Rectal smooth muscle tissue (tissue), 1 donor: ENCODE data around the gene GATAD2B.

ENCODE experiments used
- H3K27ac ChIP-seq: one replicate; pipeline ENCODE4 v1.7.0; 2013; ENCODE audit warnings: low read depth, low read length, inconsistent platforms
- H3K27me3 ChIP-seq: one replicate; pipeline ENCODE4 v1.7.0; 2013; ENCODE audit warnings: low read length; ENCODE audit not compliant: control insufficient read depth, insufficient read depth
- H3K36me3 ChIP-seq: one replicate; pipeline ENCODE4 v1.7.0; 2013; ENCODE audit warnings: low read length; ENCODE audit not compliant: control insufficient read depth, insufficient read depth
- H3K4me1 ChIP-seq: one replicate; pipeline ENCODE4 v1.7.0; 2013; ENCODE audit warnings: low read length; ENCODE audit not compliant: control insufficient read depth, insufficient read depth
- H3K4me3 ChIP-seq: one replicate; pipeline ENCODE4 v1.7.0; 2013; ENCODE audit warnings: low read length
- H3K9ac ChIP-seq: one replicate; pipeline ENCODE4 v1.7.0; 2013; ENCODE audit warnings: low read length

Gene GATAD2B

DNA sequence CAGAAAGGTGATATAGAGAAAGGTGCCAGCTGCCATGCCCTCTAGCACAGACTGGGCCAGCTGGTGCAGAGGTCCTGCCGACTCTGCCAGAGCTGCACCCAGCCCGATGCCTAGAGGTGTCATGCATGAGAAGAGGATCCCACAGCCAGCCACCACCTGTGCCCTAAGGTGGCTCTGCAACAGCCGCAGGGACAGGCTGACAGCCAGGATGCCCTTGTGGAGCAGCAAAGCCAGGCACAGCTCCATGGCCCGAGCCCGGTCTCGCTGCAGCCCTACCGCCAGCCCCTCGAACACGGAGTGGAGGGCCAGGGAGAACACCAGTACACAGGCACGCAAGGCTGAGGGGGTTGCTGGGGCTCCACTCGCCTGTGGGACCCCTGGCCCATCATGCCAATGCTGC, 37.4 kb upstream of the GATAD2B start:
- peaks cover 4% of the 10 kb centered on the region for H3K36me3 ChIP-seq
- no peak overlapping the region for H3K4me3 ChIP-seq
- H3K4me1 ChIP-seq, result peaks cover 19% of the 10 kb centered on the region
- no peak overlapping the region for H3K27ac ChIP-seq
- no peaks in the 10 kb centered on the region for H3K27me3 ChIP-seq
- H3K9ac ChIP-seq, result no peak overlapping the region

DNA sequence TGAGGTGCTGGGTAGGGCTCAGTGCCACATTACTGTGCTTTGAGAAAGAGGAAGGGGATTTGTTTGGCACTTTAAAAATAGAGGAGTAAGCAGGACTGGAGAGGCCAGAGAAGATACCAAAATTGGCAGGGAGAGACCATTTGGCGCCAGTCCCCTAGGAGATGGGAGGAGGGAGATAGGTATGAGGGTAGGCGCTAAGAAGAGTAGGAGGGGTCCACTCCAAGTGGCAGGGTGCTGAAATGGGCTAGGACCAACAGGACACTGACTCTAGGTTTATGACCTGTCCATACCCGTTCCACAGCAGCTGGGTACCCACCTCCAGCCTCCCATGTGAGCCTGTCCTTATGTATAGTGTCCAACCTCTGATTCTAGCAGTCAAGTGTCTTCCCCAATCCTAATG, 36.7 kb upstream of the GATAD2B start:
- Histone ChIP-seq H3K27me3 (no peaks in the 10 kb centered on the region), H3K36me3 (peaks cover 4% of the 10 kb centered on the region), H3K9ac (no peak overlapping the region), H3K27ac (peak overlapping the region; percentile 70), H3K4me3 (no peak overlapping the region), H3K4me1 (peaks cover 19% of the 10 kb centered on the region)

DNA sequence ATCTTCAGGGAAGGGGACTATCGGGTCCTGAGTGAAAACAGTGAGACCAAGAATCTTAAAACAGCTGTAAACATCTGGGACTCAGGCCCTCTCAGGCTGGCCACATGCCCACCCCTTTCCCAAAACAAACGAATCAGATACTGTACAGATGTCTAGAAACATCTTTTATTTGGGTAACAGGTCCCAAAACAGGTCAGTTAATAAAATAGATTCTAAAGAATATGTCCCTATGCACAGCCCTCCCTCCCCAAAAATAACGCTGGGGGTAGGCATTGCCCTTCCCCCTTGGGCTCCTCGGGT, 36.1 kb upstream of the GATAD2B start:
- Histone ChIP-seq H3K36me3 (peaks cover 4% of the 10 kb centered on the region), H3K4me1 (peaks cover 15% of the 10 kb centered on the region), H3K9ac (no peak overlapping the region), H3K27ac (peak overlapping the region; percentile 70), H3K4me3 (peak overlapping the region; percentile 35), H3K27me3 (no peaks in the 10 kb centered on the region)

DNA sequence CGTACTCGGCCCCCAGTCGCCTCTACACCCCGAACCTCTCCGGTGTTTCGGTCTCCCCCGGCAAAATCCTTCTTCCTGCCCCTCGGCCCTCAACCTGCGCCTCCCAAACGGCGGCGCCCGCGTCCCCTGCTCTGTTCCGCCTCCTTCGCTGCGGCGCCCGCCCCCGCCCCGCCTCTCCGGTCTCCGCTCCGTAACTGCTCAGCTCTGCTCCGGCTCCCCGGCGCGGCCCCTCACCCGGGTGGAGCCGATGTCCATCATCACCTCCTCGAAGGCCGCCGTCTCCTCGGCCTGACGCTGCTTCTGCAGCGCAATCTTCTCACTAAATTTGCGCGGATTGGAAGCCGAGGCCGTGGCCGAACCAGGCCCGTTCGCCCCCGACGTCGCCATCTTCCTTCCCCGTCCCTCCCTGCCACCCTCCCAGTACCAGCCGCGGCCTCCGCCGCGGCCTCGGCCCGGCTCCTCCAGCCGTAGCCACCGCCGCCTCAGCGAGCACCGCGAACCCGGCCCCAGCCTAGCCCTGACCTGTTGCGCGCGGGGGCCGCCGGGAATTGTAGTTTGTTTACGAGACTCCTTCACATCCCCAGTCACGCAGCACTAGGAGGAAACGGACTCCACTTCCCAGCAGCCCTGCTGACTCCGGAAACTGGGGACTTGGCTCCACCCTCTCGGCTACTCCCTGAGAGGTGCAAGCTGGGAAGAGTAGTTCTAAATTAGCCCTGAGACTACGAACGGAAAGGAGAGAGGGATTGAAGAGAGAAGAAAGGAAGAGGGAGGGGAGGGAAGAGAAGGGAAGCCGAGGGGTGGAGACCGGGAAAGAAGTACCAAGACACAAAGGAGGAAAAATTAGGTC, 35.6 kb upstream of the GATAD2B start, which contains the start of gene CRTC2:
Gene CRTC2 (minus strand): TSS at position 502 of the 850 bp plus-strand sequence. CDS start 115 bp downstream, at position 387.
- Histone ChIP-seq H3K27me3 (no peaks in the 10 kb centered on the region), H3K4me3 (peak within 1 kb of the TSS; percentile 93), H3K9ac (peak within 1 kb of the TSS; percentile 91), H3K36me3 (peaks cover 5% of the 10 kb centered on the region), H3K27ac (peak within 1 kb of the TSS; percentile 89), H3K4me1 (peaks cover 15% of the 10 kb centered on the region)

DNA sequence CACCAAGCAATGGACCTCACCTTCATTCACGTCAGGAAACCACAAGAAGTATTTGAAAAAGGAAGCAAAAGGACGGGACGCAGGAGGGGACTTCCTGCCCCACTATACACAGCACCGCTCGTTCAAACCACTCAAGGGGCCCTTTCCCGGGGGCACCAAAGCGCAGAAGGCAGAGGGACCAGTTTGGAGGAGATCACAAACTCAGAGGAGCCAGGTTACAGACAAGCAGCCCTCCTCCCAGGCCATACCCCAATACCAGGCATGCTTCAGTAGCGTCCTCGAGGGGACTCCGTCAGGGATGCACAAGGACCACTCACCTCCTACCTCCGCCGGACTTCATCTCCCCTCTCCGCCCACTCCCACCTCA, 35.0 kb upstream of the GATAD2B start:
- H3K27me3 ChIP-seq, result no peaks in the 10 kb centered on the region
- peaks cover 15% of the 10 kb centered on the region for H3K4me1 ChIP-seq
- peaks cover 7% of the 10 kb centered on the region for H3K36me3 ChIP-seq
- H3K9ac ChIP-seq, result peak overlapping the region; percentile 91
- peak overlapping the region; percentile 93 for H3K4me3 ChIP-seq
- H3K27ac ChIP-seq, result peak overlapping the region; percentile 89

DNA sequence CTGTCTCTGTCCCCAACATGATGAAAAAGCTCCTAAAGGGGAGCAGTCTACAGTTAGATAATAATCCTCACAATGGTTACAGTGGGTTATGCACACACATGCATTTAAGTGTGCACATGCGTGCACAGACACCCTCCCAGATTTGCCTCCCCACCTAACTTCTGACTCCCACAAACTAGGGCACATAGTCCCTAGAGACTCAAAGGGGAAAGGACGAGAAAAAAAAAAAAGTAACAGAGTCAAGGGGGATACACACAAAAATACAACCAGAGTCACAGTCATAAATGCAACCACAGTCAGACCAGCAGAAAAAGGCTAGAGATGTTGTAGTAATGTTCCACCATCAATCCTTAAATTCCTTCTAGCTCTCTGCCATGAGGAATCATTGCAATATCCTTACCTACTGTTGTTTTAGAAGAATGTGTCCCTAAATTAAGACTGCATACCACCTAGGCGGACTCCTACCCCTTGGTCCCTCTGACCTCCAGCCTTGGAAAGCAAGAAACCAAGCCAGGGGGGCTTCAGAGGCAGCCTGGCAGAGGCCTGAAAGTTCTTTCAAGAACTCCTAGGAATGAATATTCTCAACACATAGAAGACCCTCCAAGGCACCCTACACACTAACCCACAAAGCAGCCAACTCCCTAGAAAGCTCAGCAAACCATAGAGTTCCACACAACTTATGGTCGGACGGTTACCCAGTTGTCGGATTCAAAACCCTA, 34.4 kb upstream of the GATAD2B start:
- Histone ChIP-seq H3K27me3 (no peaks in the 10 kb centered on the region), H3K27ac (peak overlapping the region; percentile 89), H3K4me3 (peak overlapping the region; percentile 93), H3K9ac (peak overlapping the region; percentile 91), H3K36me3 (peaks cover 13% of the 10 kb centered on the region), H3K4me1 (peaks cover 15% of the 10 kb centered on the region)

- Histone ChIP-seq H3K36me3 (peaks cover 24% of the 10 kb centered on the region), H3K27ac (no peak overlapping the region), H3K4me3 (no peak overlapping the region), H3K9ac (no peak overlapping the region), H3K4me1 (peaks cover 15% of the 10 kb centered on the region), H3K27me3 (no peaks in the 10 kb centered on the region)
Measured at GRCh38 chr1:153954826-153955225, 32.1 kb upstream of the GATAD2B start.

DNA sequence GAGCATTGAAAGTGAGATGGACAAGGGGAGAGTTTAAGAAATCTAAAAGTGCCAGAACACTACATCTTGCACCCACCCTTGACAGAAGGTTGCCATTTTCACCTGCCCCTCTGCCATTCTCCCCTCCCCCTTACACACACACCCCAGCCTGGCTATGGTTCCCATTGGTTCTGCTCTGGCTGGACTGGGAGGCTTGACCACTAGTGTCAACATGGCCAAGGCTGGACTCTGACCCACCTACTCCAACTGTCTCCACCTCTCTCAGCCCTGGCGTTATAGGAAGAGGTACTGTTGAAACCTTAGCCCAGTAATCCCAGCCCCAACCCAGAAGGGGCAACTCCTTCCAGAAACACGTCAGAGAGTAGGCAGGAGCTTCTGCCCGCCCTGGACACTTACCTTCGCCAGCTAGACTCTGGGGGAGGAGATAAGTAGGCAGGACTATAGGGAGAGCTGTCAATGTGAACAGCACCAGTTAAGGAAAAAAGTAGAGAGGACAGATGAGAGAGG, 31.1 kb upstream of the GATAD2B start:
- no peak overlapping the region for H3K9ac ChIP-seq
- H3K27me3 ChIP-seq, result no peaks in the 10 kb centered on the region
- H3K4me1 ChIP-seq, result peaks cover 12% of the 10 kb centered on the region
- H3K36me3 ChIP-seq, result peaks cover 28% of the 10 kb centered on the region
- H3K27ac ChIP-seq, result no peak overlapping the region
- H3K4me3 ChIP-seq, result no peak overlapping the region

GRCh38 chr1:153951801-153952200, 29.0 kb upstream of the GATAD2B start:
- Histone ChIP-seq H3K27ac (no peak overlapping the region), H3K36me3 (peaks cover 39% of the 10 kb centered on the region), H3K4me3 (no peak overlapping the region), H3K27me3 (no peaks in the 10 kb centered on the region), H3K4me1 (peaks cover 1% of the 10 kb centered on the region), H3K9ac (no peak overlapping the region)

- Histone ChIP-seq H3K4me3 (no peak overlapping the region), H3K36me3 (peaks cover 39% of the 10 kb centered on the region)
Measured at GRCh38 chr1:153951183-153951582, 28.4 kb upstream of the GATAD2B start.

GRCh38 chr1:153946622-153947241, 24.0 kb upstream of the GATAD2B start, which contains the start of gene DENND4B:
Gene DENND4B, minus strand, starts transcription at chr1:153946718. Its CDS starts 2,344 bp downstream, at chr1:153944374.
- Histone ChIP-seq H3K4me1 (peaks cover 9% of the 10 kb centered on the region), H3K27ac (peak within 1 kb of the TSS; percentile 88), H3K4me3 (peak within 1 kb of the TSS; percentile 70), H3K27me3 (no peaks in the 10 kb centered on the region), H3K36me3 (peaks cover 40% of the 10 kb centered on the region), H3K9ac (peak within 1 kb of the TSS; percentile 79)

More at GRCh38 chr1:153951183-153951582, 28.4 kb upstream of the GATAD2B start:
- H3K4me1 ChIP-seq, result peaks cover 2% of the 10 kb centered on the region
- no peak overlapping the region for H3K9ac ChIP-seq
- no peaks in the 10 kb centered on the region for H3K27me3 ChIP-seq
- no peak overlapping the region for H3K27ac ChIP-seq
